Stimulated activated naive B cell treated with anti-CD40 and anti-IgM and Interleukin-4, amounts not matched to agents 10 μg/mL and 1 μg/mL and 100 μg/mL, for 72 hours (primary cell): ENCODE measurements around the gene CRPPA.
"Not testable (repeated sequence)": the region's sequence is repeated elsewhere in the genome, so short reads cannot be mapped to it uniquely, and the experiment has no call there.

ENCODE experiments used
- ATAC-seq, 2 donors: fragments of 150-1000 bp; cut with Tn5 transposase; replicated peaks; 2 replicates each; pipeline ENCODE4 v1.10.0; 2021; ENCODE audit warnings: moderate library complexity in 1 of 2
- DNase-seq: peaks from one replicate; pipeline ENCODE4 v3.0.0; 2021
- H3K27ac Mint-ChIP-seq: one replicate; pipeline ENCODE4 v1.8.0; 2022; ENCODE audit warnings: mild to moderate bottlenecking, mixed read lengths
- H3K27me3 Mint-ChIP-seq, 2 donors: one replicate each; pipeline ENCODE4 v1.8.0; 2022; ENCODE audit warnings: mixed read lengths in 2 of 2
- H3K36me3 Mint-ChIP-seq, 2 donors: one replicate each; pipeline ENCODE4 v1.8.0; 2022; ENCODE audit warnings: mixed read lengths in 2 of 2, mild to moderate bottlenecking in 1 of 2
- H3K4me1 Mint-ChIP-seq, 2 donors: one replicate each; pipeline ENCODE4 v1.8.0; 2022; ENCODE audit warnings: mixed read lengths in 2 of 2, mild to moderate bottlenecking in 1 of 2
- H3K4me3 Mint-ChIP-seq, 2 donors: one replicate each; pipeline ENCODE4 v1.8.0; 2022; ENCODE audit warnings: mild to moderate bottlenecking in 2 of 2, mixed read lengths in 2 of 2, moderate library complexity in 1 of 2
- H3K9me3 Mint-ChIP-seq, 2 donors: one replicate each; pipeline ENCODE4 v1.8.0; 2022; ENCODE audit warnings: mixed read lengths in 2 of 2, mild to moderate bottlenecking in 1 of 2

CRPPA gene

DNA sequence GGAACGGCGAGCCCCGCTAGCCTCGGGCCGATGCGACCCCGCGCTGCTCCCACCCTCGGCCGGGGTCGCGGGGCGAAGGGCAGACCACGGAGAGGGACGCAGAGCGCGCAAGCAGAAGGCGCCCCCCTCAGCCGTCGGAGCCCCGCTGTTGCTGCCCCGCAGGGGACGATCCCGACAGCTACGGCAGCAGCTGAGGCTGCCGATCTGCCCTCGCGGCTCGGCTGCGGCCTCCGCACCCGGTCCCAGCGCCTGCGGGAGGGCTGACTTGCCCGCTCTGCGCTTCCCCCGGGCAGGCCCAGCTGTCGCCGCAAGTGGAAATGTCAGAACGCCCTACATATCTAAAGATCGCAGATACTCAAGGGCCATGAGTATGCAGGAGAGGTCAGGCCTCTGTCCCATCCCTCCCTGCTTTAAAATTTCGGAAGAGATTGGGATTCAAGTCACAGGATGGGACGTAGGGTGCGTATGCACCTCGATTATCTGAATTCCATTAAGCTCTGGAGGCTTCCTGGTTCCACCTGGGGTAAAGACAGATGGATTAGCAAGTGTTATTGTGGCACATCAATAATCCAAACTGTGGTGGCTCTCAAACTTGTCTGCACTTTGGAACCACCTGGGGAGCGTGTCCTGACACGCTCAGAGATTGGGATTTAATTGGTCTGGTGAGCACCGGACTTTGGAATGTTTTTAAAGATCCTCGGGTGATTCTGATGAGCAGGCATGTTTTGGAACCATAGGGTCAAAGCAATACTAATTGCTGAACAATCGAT is at the start of gene CRPPA:
TSS of gene CRPPA (minus strand) at position 206 of the 770 bp plus-strand sequence. CDS start 216 bp downstream, outside the sequence.
- Mint-ChIP-seq H3K27ac (peak within 1 kb of the TSS; percentile 97), H3K4me1 (peaks cover 9 to 24% of the 10 kb centered on the region in 2 donors), H3K9me3 (no peaks in the 10 kb centered on the region), H3K4me3 (peak within 1 kb of the TSS; percentile 81 to 84), H3K36me3 (no peaks in the 10 kb centered on the region), H3K27me3 (peaks cover 0 to 7% of the 10 kb centered on the region in 2 donors)
- ATAC-seq: peak; percentile 39 to 41
- peak; percentile 42 for DNase-seq

DNA sequence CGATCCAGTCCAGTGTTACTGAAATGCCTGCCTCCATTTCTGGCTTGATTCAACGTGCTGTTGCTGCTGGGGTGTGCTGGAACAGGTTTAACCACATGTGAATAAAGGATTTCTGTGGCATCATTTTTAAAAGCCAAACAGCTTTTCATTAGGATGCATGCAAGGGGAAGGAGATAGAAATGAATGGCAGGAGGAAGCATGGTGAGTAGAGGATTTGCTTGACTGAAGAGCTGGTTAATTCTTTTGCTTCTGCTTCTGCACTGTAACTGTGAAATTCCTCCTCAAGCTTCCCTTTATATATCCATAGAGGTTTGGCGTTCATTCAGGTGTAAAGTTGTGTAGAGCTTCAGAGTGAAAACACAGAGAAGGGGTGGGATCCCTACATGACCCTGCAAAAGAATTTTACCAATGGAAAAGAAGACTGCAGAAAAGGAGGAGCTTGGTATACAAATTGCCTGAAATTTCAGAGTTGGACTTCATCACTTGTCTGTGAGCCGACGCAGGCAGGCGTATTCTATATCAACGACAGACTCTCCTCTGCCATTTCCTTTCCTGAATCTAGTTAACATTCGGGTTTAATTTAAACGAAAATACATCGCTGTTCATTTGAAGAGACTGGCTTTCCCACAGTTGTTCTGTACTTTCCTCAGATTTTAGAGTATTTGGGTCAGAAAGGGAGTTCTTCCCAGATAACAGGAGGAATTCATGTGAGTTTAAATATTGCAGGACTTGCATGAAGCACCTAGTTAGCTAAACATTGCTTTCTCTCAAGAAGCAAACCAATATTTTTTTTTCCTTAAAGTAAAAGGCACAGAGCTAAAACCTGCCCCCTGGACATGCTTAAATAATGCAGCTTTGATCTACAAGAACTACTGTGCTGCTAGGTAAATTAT is 44.4 kb upstream of the CRPPA start, which contains the start of gene SOSTDC1:
TSS of gene SOSTDC1 (minus strand) at position 270 of the 893 bp plus-strand sequence. CDS start at position 200, 70 bp downstream.
- ATAC-seq (no peak), DNase-seq (no peak)
- no peak within 1 kb of the TSS for H3K27ac Mint-ChIP-seq
- peaks cover 2 to 5% of the 10 kb centered on the region in 2 donors for H3K4me1 Mint-ChIP-seq
- no peaks in the 10 kb centered on the region for H3K9me3 Mint-ChIP-seq
- no peak within 1 kb of the TSS for H3K4me3 Mint-ChIP-seq
- no peaks in the 10 kb centered on the region for H3K36me3 Mint-ChIP-seq
- peaks cover 0 to 3% of the 10 kb centered on the region in 2 donors for H3K27me3 Mint-ChIP-seq

DNA sequence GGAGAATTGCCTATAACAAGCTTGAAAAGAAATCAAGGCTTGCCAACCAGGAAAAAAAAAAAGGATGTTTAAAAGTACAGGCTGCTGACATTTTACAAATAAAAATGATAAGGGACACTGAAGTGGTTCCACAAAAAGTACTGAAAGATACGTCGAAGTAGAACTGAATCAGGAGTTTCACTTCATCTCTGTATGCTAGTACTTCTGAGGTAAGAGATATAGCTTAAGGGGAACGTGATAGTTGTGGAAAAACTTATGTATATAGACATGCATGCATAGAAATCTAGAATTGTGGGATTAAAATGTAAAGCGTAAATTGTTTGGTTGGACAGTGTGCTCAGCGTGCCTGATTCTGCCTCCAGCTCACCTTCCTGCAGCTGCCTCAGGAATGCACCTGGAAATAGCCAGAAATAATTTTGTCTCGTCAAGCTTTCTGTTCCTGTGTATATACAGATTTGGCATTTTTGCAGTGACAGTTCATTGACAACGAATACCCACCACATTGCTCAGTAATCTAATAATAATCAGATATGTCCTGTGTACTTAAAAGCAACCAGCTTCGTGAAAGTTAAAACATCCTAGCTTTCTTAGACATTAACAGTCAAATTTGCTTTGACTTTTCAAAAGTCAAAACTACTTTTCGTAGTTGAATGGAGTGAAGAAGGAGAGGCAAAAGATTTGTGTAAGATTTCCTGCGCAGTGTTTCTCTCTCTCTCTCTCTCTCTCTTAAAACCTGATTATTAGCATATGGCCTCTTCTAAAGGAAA is 42.8 kb upstream of the CRPPA start:
- Mint-ChIP-seq H3K27me3 (peaks cover 0 to 3% of the 10 kb centered on the region in 2 donors), H3K9me3 (no peaks in the 10 kb centered on the region), H3K4me3 (no peak overlapping the region), H3K36me3 (no peaks in the 10 kb centered on the region), H3K4me1 (peaks cover 2 to 5% of the 10 kb centered on the region in 2 donors), H3K27ac (no peak overlapping the region)
- ATAC-seq (no peak), DNase-seq (no peak)

DNA sequence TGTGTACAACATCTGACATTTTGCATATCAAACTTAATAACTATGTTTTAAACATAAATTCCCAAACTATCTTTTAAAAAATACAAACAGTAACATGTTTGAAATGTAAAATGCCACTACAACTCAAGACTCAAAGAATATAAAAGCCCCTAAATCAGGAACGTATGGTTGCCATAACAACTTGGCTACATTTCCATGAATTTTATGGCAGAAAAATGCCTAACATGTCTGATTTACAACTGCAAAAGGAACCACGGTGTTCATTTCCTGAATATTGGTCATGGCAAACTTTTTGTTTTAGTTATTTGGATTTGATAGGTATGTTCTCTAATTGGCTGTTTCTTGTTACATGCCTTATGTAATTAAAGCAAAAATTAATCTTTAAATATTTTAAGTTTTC is 42.2 kb upstream of the CRPPA start:
- Mint-ChIP-seq H3K27ac (no peak overlapping the region), H3K4me1 (peaks cover 2 to 5% of the 10 kb centered on the region in 2 donors), H3K36me3 (no peaks in the 10 kb centered on the region), H3K9me3 (no peaks in the 10 kb centered on the region), H3K27me3 (peaks cover 0 to 3% of the 10 kb centered on the region in 2 donors), H3K4me3 (no peak overlapping the region)
- DNase-seq: no peak
- no peak for ATAC-seq

DNA sequence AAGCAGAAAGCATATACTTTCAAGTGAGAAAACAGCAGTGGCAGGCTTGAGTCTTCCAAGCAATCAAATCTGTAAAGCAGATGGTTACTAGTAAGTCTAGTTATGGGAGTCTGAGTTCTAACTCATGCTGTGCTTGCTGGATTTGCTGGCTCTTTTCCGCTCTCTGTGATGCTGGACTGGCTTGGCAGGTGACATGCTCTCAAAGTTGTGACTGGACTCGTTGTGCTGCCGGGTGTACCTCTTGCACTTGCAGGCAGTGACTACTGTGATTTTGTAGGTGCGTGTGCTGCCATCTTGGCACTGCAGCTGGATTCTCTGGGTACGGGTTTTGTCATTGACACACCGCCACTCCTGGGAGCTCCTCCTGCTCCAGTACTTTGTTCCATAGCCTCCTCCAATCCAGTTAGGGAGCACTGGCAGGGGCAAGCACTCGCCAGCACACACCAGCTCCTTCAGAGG is 41.1 kb upstream of the CRPPA start:
- H3K36me3 Mint-ChIP-seq: no peaks in the 10 kb centered on the region
- peaks cover 0 to 3% of the 10 kb centered on the region in 2 donors for H3K27me3 Mint-ChIP-seq
- no peak overlapping the region for H3K4me3 Mint-ChIP-seq
- DNase-seq (no peak), ATAC-seq (no peak)
- no peaks in the 10 kb centered on the region for H3K9me3 Mint-ChIP-seq
- H3K4me1 Mint-ChIP-seq: peaks cover 2 to 5% of the 10 kb centered on the region in 2 donors
- no peak overlapping the region for H3K27ac Mint-ChIP-seq

DNA sequence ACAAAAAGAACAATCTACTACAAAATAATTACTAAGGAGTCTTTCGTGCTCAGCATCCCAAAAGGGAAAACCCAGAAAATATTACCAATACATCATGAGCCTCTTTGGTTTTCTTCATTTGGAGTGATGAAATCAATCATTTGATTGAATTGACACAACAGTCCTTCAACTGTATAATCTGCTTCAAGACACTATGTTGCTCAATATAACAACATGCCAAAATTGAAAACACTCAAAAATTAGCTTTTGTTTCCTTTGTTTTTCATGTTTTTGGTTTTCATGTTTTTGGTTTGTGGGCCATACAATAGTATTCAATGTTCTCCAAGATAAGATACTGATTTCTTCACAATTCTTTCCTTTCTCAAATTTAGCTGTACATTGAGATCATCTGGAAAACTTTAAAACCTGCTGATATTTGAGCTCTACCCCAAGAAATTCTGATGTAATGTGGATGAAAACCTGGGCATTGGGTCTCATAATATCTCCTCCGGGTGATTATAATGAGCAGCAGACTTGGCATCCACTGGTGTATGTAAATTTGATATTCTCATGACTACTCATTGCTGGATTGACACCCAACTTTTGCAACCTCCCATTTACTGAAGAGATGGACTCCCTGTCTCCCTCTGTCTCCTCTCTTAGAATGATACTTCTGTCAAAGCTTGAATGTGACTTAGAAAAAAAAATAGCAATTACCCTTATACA is 39.6 kb upstream of the CRPPA start:
- no peaks in the 10 kb centered on the region for H3K36me3 Mint-ChIP-seq

DNA sequence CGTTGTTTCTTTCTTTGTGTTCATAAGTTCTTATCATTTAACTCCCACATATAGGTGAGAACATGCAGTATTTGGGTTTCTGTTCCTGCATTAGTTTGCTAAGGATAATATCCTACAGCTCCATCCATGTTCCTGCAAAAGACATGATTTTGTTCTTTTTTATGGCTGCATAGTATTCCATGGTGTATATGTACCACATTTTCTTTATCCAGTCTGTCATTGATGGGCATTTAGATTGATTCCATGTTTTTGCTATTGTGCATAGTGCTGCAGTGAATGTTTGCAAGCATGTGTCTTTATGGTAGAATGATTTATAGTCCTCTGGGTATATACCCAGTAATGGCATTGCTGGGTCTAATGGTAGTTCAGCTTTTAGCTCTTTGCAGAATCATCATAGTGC is 35.0 kb upstream of the CRPPA start:
- not testable (repeated sequence) for H3K27ac Mint-ChIP-seq, H3K27me3 Mint-ChIP-seq, H3K36me3 Mint-ChIP-seq, H3K4me1 Mint-ChIP-seq, H3K4me3 Mint-ChIP-seq, ATAC-seq, H3K9me3 Mint-ChIP-seq, DNase-seq

More for the DNA sequence above, 39.6 kb upstream of the CRPPA start:
- H3K9me3 Mint-ChIP-seq: no peaks in the 10 kb centered on the region
- ATAC-seq: no peak
- no peak overlapping the region for H3K27ac Mint-ChIP-seq
- H3K4me3 Mint-ChIP-seq: no peak overlapping the region
- H3K27me3 Mint-ChIP-seq: peaks cover 0 to 3% of the 10 kb centered on the region in 2 donors
- H3K4me1 Mint-ChIP-seq: peaks cover 2 to 5% of the 10 kb centered on the region in 2 donors
- no peak for DNase-seq

DNA sequence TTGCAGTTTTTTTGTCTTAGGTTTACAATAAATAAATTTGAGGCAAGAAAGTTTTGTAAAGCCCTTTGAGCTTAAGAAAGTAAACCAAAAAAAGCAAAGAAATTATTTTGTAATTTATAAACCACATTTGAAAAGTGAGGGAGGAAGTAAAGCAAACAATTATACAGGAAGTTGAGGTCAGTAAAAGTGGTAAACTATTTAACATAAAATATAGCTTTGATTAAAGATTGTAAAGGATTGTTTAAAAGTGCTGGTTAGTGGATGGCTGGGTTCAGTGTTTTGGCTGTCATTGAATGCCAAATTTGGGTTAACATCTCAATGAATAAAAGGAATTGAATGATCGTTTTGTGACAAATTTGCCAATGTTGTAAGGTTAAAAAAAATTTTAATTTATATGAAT is 34.3 kb upstream of the CRPPA start:
- Mint-ChIP-seq H3K27ac (no peak overlapping the region), H3K4me3 (no peak overlapping the region), H3K36me3 (no peaks in the 10 kb centered on the region), H3K27me3 (no peaks in the 10 kb centered on the region), H3K4me1 (no peaks in the 10 kb centered on the region), H3K9me3 (no peaks in the 10 kb centered on the region)
- ATAC-seq (no peak), DNase-seq (no peak)

DNA sequence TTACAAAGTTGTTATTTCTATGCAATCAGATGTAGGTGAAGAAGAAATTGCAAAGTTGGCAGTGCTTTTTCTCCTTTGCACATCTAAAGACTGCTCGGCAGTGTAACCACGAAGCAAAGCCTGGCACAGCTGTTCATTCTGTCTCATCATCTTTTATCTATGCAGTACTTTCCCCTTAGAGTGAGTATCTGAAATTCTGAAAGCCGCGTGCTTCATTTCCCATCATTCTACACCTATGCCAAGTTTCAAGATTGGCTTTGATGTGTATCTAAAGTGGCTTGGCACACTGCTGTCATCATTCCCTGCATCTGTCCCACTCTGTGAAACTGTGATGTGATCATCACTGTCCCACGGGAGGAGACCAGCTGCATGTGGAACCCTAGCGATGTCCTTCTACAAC is 29.0 kb upstream of the CRPPA start:
- DNase-seq (no peak), ATAC-seq (no peak)
- H3K4me3 Mint-ChIP-seq: no peak overlapping the region
- no peaks in the 10 kb centered on the region for H3K9me3 Mint-ChIP-seq
- no peaks in the 10 kb centered on the region for H3K4me1 Mint-ChIP-seq
- no peak overlapping the region for H3K27ac Mint-ChIP-seq
- no peaks in the 10 kb centered on the region for H3K36me3 Mint-ChIP-seq
- H3K27me3 Mint-ChIP-seq: no peaks in the 10 kb centered on the region

DNA sequence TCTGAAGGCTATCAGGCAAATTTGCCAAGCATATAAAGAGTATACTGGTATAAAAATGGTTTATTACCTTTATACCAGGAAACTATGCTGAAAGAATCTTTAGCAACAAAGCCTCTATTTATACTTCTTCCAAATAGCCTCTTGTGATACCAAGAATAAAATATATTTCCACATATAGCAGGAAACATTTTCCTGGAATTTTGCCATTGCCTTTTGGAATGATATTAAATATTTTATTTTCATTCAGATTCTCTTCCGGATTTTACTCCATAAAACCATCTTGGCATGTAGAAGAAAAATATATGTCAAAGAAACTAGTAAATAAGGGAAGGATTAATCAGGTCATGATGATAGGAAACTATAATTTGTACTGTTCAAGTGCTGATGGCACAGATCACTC is 26.5 kb upstream of the CRPPA start:
- no peaks in the 10 kb centered on the region for H3K4me1 Mint-ChIP-seq
- H3K4me3 Mint-ChIP-seq: no peak overlapping the region
- H3K27me3 Mint-ChIP-seq: no peaks in the 10 kb centered on the region
- no peaks in the 10 kb centered on the region for H3K9me3 Mint-ChIP-seq
- no peak overlapping the region for H3K27ac Mint-ChIP-seq
- ATAC-seq (no peak), DNase-seq (no peak)
- H3K36me3 Mint-ChIP-seq: no peaks in the 10 kb centered on the region

DNA sequence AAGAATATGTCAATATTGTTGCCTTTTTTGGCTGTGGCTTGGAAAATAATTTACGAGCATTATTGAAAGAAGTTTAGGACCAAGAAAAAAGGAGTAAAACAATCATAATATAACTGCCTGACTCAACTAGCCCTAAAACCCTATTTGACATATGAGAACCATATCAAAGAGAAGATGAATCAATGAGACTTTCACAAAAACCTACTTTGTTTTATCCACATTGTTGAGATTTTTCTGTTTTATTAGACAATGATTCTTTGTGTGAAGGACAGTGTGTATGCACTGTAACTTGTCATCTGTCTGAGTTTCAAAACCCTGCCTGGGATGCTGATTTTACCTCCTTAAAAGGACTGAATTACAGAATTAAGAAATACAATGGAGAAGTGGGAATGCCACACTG is 25.2 kb upstream of the CRPPA start:
- no peak for DNase-seq
- ATAC-seq: no peak
- Mint-ChIP-seq H3K4me3 (no peak overlapping the region), H3K27me3 (no peaks in the 10 kb centered on the region), H3K9me3 (no peaks in the 10 kb centered on the region), H3K4me1 (no peaks in the 10 kb centered on the region), H3K27ac (no peak overlapping the region), H3K36me3 (no peaks in the 10 kb centered on the region)

DNA sequence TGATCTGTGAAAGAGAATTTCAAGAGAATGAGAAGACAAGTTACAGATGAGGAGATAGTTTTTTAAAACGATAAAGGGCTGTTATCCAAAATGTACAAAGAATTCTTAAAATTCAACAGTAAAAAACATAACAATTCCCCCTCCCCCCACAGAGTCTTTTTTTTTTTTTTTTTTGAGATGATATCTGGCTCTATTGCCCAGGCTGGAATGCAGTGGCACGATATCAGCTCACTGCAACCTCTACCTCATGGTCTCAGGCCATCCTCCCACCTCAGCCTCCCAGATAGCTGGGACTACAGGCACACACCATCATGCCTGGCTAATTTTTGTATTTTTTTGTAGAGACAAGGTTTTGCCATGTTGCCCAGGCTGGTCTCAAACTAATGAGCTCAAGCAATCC is 22.5 kb upstream of the CRPPA start:
- H3K27me3 Mint-ChIP-seq, H3K36me3 Mint-ChIP-seq, H3K27ac Mint-ChIP-seq, H3K4me3 Mint-ChIP-seq, H3K9me3 Mint-ChIP-seq, DNase-seq, ATAC-seq, H3K4me1 Mint-ChIP-seq: not testable (repeated sequence)

DNA sequence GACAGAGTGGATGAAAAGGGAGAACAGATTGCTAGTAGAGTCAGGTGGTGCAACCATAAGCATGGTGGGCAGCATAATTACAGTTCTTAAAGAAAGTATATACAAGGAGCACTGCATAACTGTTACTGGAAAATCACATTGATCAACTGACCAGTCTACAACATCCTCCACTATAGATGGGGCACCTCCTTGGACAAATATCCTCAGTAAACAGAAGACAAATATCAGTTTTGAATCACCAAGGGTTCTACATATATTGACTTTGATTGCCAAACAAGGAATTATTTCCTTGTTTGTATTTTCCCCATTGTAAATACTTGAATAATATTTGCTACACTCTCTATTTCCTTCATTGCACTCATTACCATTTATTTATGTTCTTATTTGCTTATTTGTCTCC is 17.6 kb upstream of the CRPPA start:
- Mint-ChIP-seq H3K9me3 (no peaks in the 10 kb centered on the region), H3K4me1 (no peaks in the 10 kb centered on the region), H3K27ac (no peak overlapping the region), H3K4me3 (no peak overlapping the region), H3K36me3 (no peaks in the 10 kb centered on the region), H3K27me3 (no peaks in the 10 kb centered on the region)
- DNase-seq (no peak), ATAC-seq (no peak)
